HG03108 (cell line): ENCODE measurements around the gene FAAH.

Experiments used
- ATAC-seq: cut with Tn5 transposase; IDR thresholded peaks from one replicate; pipeline ENCODE4 v1.9.1; 2021; ENCODE audit warnings: moderate library complexity; ENCODE audit not compliant: unreplicated experiment

The FAAH gene

DNA sequence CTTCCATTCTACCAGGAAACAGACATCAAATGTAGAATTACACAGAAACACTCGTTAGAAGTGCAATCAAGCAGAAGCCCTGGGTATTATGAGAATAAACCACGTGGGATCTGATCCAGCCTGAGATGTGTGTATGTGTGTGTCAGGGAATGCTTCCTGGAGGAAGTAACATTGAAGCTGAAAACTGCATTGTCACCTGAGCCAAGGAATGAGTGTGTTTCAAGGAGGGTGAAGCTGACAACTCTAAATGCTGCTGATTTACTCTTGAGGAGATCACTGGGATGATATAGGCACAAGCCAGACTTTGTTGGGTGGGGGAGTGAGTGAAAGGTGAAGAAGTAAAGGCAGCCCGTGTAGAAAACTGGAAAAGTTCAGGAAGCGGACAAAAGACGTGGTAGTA is 27.6 kb downstream of the FAAH start:
- ATAC-seq, result no peak

DNA sequence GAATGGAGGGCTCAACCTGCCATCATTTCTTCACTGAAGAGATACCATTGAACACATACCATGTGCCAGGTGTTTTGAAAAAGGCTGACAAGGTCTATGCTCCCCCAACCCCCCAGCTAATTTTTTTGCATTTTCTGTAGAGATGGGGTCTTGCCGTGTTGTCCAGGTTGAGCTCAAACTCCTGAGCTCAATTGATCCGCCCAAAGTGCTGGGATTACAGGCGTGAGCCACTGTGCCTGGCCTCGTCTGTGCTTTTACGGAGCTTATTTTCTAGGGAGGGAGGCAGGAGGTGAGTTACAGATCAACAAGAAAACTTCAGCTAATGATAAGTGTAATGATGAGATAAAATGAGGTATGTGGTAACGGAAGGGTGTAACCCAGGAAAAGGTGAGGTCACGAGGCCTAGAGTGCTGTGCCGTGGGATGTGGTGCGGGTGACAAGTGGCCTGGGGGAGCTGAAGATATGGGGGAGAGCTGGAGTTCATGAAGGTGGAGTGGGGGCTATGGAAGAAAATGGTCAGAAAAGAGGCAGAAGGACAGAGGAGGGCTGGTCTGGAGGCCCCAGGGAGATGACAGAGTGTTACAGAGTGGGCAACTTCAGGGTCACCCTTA is 28.2 kb downstream of the FAAH start:
- no peak for ATAC-seq

DNA sequence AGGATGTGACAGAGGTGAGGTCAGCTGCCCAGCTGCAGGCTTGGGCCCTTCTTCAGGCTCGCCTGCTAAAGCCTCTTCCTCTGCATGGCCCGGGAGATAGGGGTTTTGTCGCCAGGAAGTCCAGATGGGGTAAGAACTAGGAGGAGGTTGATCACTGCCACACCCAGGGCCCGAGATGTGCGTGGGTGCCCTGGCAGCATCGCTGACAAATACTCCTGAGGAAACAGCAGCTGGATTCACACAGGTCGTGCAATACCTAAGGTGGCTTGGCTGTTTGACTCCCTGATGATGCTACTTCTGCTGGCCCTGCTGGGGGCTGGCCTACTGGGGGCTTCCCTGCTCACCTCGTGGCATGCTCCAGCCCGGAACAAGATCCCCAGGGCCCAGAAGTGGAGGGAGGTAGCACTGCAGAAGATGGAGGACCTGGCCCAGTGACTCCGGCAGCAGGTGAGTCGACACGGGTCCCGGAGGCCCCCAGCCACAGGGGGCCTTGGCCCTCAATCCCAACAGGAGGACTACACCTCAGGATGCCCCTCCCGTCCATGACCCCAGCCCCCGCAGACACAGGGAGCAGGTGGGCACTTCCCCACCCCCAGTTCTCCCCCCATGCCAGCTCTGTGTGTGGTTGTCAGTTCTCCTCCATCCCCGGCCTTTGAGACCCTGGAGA is 29.6 kb downstream of the FAAH start:
- no peak for ATAC-seq

DNA sequence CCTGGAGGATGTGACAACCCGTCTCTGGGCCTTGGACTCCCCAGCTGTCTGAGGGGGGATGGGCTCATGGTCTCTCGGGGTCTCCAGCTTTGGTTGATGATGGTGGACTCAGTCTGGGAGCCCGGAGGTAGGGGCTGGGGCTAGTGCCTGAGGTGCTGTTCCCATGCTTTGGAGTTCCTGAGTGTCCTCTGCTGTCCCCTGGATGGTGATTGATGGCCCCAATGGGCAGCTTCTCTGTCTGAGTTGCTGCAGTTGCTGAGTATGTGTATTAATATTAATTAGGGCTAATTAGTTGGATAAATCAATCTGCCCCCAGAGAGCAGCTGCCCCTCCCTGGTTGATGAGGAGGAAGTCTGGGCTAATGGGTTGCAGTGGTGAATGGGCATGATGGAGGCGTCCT is 30.6 kb downstream of the FAAH start:
- ATAC-seq, result no peak

DNA sequence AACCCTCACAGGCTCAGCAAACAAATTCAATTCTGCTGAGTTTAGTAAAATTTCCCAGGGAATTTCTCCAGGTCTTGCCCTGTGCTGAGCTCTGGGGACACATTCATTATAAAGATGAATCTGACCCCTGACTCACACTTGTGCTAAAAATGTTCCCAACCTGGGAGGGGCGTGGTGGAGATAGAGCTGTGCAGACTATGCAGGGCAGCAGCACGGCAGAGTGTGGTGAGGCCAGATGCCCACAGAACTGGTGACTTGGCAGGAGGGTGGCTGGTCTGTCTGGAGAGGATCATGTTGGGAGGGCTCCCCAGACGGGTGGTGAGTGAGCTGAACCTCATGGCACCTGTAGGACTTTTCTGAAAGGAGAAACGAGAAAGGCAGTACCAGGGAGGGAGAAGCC is 31.6 kb downstream of the FAAH start:
- ATAC-seq, result no peak

DNA sequence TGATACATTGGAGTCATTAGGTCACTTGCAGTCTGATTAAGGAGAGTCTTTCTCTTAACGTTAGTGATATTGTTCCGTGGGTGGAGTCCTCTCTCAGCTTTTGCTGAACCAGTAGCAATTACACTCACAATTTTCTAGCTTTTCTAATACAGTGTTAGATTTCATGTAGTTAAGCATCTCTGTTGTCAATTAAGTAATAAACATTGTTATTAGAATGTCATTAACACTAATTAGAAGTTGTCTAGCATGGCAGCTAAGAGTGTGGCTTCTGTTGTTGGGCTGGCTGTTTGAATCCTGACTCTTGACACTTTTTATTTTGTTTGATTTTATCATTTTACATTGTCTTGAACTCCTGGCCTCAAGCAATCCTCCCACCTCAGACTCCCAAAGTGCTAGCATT is 33.4 kb downstream of the FAAH start:
- no peak for ATAC-seq

DNA sequence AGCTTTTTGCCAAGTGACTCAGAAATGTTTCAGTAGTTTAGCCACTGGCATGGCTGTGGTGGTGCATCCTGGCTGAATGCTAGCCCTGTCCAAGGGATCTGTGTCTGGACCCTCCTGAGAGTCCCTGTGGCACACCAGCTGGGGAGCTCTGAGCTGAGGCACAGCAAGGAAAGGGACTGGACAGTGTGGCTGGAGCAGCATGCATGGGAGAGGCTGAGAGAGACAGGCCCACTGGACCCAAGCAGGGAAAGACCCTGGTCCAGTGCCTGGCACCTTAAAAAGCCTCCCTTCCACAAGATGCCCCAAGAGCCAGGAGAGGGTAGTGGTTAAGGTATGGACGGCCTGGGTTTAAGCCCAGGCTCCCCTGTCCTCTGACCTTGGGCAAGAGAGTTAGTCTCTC is 35.3 kb downstream of the FAAH start:
- no peak for ATAC-seq

DNA sequence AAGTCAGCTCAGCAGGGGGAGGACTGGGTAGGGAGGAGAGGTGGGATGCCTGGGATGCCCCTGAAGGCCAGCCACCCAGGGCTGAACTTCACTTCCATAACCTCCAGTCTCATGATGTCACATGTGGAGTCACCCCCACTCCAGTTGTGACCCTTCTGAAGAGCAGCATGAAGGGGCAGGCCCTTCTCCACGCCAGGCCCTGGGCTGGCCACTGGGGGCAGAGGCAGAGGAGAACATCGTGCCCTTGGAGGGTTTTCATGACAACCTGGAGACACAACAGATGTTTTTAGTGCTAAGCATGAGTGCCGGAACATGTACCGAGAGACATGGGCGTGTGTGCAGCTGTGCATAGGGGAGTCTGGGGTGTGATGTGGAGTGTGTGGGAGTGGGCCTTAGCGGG is 37.6 kb downstream of the FAAH start:
- no peak for ATAC-seq

DNA sequence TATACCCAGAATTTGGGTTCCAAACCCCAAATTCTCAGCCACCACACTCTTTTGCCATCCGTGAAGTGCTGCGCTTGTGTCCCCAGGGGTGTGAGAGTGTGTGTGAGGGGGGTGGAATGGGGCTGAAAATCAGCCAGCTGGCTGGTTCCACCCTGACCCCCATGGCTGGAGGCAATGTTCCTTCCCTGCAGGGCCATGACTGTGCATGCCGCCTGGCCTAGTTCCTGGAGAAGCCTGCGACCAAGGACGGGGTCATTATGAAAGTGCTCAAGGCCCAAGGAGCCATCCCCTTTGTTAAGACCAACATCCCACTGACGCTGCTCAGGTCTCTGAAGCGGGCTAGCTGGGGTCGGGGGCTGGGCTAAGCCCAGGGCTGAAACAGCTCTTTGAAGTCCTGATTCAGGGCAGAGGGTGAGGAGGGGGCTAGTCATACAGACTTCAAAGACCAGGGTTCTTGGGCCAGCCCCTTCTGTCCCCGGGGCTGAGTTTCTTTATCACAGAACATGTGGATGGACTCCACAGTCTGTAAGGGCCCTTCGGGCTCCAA is 38.7 kb downstream of the FAAH start:
- no peak for ATAC-seq

DNA sequence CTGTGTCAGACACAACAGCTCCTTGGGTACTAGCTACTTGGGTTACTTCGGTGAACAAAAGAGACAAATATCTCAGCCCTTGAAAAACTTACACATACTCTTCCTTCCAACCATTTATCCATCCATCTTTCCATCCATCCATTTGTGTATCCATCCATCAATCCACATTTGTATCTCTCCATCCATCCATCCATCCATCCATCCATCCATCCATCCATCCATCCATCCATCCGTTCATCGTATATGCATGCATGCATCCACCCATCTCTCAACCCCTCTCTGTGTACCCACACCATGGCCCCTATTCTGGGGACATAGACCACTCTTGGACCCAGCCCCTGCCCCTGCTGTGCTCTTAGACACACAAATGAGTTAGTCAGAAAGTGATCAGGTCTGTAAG is 40.2 kb downstream of the FAAH start:
- no peak for ATAC-seq

DNA sequence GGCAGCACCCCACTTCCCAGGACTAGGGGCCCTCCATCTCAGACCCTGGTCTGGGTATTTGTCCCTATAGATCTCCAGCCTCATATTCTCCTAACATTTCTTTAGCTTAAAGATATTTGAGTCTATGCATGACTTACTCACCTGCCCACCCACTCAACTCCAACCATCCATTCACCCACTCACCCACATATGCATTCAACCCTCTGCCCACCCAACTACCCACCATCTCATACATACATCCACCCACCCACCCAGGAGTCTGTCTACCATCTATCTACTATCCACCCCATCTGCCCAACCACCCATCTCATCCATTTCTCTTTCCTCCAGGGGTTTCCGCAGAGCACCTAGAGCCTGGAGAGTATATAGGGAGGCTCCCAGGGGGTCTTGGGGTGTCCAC is 42.7 kb downstream of the FAAH start:
- ATAC-seq, result no peak

DNA sequence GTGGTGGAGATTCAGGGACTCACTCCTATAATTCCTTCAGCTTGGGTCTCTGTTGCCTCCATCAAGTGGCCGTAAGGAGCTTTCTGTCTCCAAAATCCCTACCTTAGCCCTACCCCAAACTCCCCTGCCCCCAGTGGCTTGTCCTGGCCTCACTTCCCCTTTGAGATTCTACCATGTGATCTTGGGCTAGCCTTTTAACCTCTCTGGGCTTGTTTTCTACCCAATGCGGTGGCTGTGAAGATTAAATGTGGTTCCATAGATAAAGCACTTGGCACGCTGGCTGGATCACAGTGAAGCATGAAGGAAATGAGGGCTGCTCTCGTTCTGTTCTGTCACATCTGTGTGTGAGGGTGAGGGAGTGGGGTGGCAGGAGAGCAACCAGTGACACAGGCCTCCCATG is 43.6 kb downstream of the FAAH start:
- no peak for ATAC-seq

DNA sequence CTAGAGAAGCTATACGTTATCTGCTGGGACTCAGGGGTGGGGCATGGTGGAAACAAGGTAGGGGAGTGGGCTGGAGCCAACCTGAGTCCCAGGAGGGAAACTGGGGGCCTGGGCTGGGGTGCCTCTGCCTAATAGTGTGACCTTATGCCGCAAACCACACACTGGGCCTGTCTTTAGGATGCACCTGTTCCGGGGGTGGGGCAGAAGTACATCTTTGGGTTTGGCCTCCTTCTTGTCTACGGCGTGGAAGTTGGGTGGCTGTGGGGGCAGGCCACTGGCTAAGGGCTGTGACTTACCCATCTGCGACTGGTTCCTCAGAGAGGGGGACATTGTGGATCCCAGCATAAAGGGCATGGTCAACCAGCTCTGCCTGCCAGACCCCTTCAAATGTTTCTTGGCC is 44.2 kb downstream of the FAAH start:
- no peak for ATAC-seq

DNA sequence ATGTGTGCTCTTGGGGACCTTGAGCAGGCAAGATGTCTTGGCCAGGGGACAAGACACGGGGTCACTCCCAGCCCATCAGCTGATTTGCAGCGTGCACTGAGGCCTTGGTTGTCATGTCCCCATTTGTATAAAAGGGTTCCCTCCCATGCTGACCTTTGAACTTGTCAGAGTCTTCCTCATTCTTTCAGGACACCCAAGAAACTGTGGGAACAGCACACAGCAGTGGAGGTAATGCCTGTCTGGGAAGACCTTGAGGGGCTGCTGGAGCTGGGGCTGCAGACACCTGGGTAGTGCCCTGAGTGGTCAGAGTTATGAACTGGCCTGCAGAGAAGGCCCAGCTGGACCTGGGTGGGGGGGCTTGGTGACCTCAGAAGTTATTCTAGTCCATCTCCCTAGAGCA is 46.4 kb downstream of the FAAH start:
- no peak for ATAC-seq

DNA sequence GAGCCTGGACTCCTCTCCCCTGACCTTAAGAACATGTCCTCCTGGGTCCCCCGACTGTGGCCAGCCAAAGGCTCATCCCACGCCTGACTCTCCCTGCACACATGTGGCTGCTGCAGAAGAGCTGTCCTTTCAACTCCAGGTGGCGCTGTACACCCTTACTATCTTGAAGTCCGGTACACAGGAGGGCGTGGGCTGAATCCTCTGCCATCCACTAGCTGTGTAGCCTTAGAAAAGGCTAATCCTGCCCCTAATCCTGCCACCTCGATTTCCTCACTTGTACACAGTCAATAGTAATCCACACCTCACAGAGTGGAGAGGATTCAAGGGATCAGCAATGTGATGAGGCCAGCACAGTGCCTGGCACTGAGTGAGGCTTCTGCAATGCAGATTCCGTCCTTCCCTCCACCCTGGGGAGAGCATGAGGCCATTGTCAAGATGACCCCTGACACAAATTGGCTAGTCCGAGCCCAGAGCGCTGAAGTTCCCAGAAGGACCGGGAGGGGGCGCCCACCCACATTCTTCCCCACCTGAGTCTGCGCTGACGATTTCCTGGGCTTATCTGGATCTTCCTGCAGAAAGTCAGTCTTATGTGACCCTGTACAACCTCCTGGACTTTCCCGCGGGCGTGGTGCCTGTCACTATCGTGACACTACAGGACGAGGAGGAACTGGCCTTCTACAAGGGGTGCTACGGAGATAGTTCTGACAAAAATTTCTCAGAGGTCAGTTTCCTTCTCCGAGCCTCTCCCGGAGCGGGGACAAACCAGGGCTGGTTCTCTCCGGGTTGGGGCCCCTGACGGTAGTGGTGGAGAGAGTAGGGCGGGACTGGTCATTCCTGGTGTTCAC is 48.4 kb downstream of the FAAH start:
- peak; percentile 68 for ATAC-seq

DNA sequence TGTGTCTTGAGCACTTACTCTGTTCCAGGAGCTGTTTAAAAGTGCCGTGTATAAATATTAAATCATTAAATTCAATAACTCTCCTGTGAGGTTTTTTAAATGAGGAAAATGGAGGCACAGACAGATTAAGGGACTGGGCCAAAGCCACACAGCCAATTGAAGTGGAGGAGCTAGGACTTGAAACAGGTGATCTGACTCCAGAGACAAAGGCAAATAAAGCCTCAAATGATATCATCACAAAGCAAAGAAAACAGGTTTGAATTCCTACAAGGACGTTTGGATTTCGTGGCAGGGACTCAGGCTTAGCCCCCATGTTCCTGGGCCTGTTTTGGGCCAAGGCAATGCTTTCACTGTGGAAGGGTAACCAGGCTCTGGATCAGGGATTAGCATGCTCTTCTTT is 50.3 kb downstream of the FAAH start:
- no peak for ATAC-seq

DNA sequence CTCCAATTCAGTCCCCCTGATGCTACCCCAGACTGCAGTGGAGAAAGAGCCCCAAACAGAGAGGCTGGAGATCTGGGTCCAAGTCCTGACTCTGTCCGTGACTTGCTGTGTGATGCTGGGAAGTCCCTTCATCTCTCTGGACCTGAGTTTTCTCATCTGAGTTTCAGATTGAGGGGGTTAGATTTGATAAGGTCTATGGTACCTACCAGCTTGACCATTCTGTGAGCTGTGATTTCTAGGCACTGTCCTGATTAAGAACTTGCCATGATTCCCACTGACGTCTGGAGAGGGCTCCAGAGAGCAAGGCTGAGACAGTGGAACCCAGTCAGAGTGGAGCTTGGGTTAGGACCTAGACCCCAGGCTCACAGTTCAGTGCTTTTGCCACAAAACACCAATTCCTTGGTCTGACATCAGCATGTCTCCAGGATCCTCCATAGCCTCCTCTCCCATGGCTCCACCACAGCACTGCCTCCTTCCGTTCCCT is 51.7 kb downstream of the FAAH start:
- no peak for ATAC-seq

DNA sequence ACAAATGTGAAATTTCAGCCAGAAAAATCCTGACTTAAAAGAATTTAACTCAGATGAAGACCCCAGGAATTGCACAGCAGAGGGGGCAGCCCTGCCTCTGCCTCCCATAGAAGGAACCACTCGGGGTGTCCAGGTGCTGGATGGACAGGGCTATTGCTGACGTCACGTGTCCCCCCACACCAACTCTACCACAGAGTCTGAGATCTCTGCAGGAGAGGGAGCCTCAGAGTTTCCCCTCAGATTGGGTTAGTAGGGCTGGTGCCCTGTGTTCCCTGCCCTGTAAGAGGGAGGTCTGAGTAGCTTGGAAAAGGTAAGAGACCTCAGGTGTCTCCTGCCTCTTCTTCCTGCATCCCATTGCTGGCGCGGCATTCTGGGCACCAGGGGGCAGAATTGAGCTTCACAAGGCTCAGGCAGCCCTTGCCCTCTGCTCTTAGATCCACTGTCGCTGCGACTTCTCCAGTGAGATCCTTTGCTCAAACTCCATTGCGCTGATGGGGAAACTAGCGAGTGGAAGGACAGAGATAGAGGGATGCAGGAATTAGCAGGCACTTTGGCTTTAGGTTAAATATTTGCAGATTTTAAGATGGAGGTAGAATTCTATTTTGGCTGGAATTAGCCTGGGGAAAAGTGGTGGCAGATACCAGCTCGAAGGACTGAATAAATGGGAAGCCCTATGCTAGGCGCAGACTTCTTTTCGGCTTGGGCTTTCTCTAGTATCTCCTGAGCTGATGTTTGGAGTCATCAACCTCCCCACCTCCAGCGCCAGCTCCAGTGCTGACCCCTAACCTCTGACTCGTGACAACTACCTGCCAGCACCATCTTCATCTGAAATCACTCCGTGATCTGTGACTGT is 52.8 kb downstream of the FAAH start:
- no peak for ATAC-seq

DNA sequence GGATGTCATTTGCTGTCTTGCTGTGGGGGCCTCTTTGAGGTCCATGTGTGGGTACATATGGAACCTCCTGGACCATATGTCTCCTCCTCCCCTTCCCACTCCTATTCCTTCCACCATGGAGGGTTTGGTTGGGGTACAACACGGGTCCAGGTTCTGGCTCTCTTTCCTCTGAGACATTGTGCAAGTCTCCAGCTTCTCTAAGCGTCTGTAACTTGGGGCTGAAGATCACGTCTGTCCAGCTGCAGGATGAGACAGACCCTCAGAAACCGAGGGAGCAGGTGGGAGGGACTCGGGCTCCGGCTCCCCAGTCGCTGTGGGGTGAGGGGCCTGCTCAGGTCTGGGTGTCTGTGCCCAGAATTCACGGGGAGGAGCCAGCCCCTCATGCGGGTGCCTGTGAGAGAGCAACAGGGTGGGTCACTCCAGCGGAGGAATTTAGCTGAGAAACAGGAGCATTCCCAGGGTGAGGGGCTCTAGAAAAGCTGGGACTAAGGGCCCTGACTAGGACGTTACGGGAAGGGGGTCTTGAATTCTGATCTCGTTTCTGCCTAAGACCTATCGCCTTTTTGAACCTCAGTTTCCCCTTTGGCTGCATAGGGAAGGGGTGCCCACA is 53.5 kb downstream of the FAAH start:
- no peak for ATAC-seq

DNA sequence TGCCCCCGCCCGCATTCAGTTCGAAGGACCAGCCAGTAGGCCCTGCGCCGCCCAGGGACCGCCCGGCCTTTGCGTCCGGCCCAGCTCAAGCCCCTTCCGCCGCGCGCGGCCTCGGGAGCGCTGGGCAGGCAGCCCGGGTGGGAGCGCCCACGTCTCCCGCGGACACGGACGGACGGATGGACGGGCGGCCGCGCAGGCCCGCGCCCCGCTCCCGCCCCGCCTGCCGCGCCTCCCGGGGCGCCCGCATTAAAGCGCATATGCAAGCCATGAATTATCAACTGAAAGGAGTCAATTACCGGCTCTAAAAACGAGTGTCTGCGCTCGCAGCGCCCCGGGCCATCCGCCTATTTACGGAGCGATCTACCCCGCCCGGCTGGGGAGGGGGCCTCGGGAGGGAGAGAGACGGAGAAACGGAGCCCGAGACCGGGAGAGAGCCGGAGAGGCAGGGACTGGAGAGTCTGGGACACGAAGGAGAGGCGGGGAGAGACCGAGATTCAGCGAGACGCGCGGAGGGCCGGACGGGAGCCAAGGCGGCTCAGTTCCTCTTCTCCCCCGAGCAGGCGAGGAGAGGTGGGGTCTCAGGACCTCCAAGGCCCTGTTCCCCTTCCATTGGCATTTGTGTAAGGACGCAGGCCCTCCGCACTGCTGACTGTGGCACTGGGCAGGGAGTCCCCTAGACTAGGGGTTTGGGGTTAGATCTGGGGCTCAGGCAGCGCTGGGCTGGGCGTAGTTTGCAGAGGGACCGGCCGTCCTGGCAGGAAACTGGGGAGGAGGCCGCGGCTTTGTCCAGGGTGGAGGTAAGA is 54.2 kb downstream of the FAAH start:
- ATAC-seq, result no peak
